ENCODE data around the gene SCN8A. TPM values are rescaled to one million over a fixed set of nuclear protein-coding genes. Genes with fewer than 3 reads are reported as not detected.

Gene SCN8A
- total and polyA plus RNA-seq, 2 experiments from 2014 or later: 4.6 to 23.9 TPM

GRCh38 chr12:51706206-51706605, 115.2 kb downstream of the SCN8A start:
- Histone ChIP-seq H3K27ac (ENCODE audit: low read depth) (no peak overlapping the region), H3K9me2 (ENCODE audit: insufficient read depth) (no peaks in the 10 kb centered on the region), H3K36me3 (ENCODE audit: insufficient read depth) (peaks cover 20% of the 10 kb centered on the region), H4K20me1 (replicated peaks; ENCODE audit: insufficient read depth) (no peaks in the 10 kb centered on the region), H3K4me2 (no peak overlapping the region), H3K4me3 (no peak overlapping the region), H3K79me2 (replicated peaks; ENCODE audit: insufficient read depth) (no peaks in the 10 kb centered on the region), H2AFZ (no peak overlapping the region), H3F3A (replicated peaks; ENCODE audit: low read depth) (no peaks in the 10 kb centered on the region), H3K4me1 (ENCODE audit: insufficient read depth) (no peaks in the 10 kb centered on the region), H3K27me3 (ENCODE audit: insufficient read depth) (no peaks in the 10 kb centered on the region)
- Mint-ChIP-seq H3K27me3 (ENCODE audit: insufficient read depth, low read depth, poor library complexity) (no peaks in the 10 kb centered on the region), H3K4me1 (no peaks in the 10 kb centered on the region), H3K4me3 (no peak overlapping the region), H3K9me3 (no peaks in the 10 kb centered on the region), H3K27ac (no peak overlapping the region), H3K36me3 (ENCODE audit: low read depth) (peaks cover 16% of the 10 kb centered on the region)
- no peak for TF ChIP-seq EZH2 (IDR thresholded peaks at IDR 0.05; ENCODE audit: low read depth, unreplicated experiment)
- no peak for TF ChIP-seq ZNF462 (CRISPR knock-in tag; IDR thresholded peaks at IDR 0.05)
- TF ChIP-seq CTCF (conservative IDR thresholded peaks at IDR 0.05; ENCODE audit: low read depth in 2 of 2): no peak
- no peak for TF ChIP-seq CREB1 (CRISPR knock-in tag; IDR thresholded peaks at IDR 0.05; ENCODE audit: low read depth)
- no peak for TF ChIP-seq REST (IDR thresholded peaks at IDR 0.05; ENCODE audit: unreplicated experiment)
- DNase-seq (ENCODE audit: low spot score): no peak
- no peak for ATAC-seq

Measured in GM23338 (cell line).